ENCODE results near the gene KCNG2.
"Not testable (repeated sequence)": the region's sequence is repeated elsewhere in the genome, so short reads cannot be mapped to it uniquely, and the experiment has no call there.

Gene KCNG2

GRCh38 chr18:79851950-79852349 lies 54.2 kb downstream of the KCNG2 start:
- DNase-seq (ENCODE audit: low read depth in 2 of 3, low spot score in 1 of 3): no peak

DNA sequence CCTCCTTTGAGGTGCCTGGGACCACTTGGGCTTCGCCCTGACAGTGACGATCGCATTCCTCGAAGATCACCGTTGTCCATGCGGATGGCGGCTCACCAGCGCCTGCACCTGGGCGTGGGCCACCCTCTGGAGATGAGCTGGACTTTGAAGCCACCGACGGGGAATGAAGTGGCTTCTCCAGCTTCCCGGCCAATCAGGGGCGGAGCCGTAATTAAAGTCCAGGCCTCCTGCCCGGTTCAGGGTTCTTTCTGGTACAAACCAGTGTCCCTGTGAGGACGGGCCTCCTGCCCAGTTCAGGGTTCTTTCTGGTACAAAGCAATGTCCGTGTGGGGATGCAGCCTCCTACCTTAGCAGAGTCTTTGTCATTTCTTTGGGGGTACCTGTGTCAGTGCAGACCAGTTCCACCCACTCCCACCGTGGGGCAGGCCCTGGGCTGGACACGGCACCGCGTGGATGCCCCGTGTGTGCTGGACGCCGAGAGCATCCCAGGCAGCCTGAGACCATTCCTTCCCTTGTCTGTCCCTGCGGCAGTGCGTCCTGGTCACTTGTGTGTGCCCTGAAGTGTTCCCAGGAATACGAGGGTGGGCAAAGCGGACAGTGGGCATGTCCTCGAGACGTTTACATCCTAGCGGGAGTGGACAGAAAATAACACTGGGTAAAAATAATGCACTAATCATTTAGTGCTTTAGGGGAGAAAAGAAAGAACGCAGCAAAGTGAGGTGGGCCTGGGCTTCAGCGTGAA lies 55.0 kb downstream of the KCNG2 start:
- no peak for DNase-seq (ENCODE audit: low read depth in 2 of 3, low spot score in 1 of 3)

DNA sequence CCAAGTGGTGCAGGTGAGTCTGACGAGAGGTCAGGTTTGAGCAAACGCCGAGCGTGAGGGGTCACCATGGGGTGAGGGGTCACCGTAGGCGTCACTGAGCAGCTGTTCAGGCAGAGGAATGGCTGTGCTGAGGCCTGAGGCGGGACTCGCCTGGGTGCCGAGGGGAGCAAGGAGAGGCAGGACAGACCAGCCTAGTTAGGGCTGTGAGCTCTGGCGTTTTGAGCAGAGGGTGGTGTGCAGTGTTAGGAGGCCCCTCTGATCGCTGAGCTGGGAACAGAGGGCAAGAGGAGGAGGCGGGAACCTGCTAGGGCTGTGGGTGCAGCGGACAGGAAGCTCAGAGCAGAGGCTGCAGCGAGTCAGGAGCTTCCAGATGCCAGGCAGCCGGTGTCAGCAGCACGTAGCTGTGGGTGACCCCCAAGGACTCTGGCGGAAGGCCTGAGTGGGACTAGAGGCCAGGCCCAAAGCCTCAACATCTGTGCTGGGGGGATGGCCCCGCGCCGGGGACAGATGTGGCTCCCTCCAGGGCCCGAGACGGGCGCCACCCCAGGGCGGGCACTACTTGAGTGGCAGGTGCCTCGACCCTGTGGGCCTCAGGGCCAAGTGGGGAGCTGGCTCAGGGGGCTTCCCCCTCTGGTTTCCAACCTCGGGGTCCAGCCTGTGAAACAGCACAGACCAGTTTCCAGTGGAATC lies 55.7 kb downstream of the KCNG2 start:
- DNase-seq (ENCODE audit: low read depth in 2 of 3, low spot score in 1 of 3): no peak

DNA sequence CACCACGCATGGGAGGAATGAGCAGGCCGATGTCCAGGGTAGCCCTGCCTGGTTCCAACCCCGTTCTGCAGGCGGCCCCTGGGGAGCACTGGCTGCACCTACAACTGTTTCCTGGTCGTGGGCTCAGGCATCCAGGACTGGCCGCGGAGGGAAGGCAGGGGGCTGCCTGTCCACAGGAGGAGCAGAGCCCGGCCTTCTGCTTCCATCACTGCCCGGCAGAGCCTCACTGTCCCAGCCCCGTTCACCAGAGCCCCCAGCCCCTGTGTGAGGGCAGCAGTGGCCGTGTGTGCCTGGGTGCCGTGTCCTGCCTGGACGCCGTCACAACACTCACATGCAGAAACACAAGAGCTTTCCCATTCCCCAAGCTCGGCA lies 56.2 kb downstream of the KCNG2 start:
- no peak for DNase-seq (ENCODE audit: low read depth in 2 of 3, low spot score in 1 of 3)

- no peak for DNase-seq (ENCODE audit: low read depth in 2 of 3, low spot score in 1 of 3)
These were observed 57.6 kb downstream of the KCNG2 start for GRCh38 chr18:79855147-79855933.

GRCh38 chr18:79856119-79857007 lies 58.6 kb downstream of the KCNG2 start:
- no peak for DNase-seq (ENCODE audit: low read depth in 2 of 3, low spot score in 1 of 3)

DNA sequence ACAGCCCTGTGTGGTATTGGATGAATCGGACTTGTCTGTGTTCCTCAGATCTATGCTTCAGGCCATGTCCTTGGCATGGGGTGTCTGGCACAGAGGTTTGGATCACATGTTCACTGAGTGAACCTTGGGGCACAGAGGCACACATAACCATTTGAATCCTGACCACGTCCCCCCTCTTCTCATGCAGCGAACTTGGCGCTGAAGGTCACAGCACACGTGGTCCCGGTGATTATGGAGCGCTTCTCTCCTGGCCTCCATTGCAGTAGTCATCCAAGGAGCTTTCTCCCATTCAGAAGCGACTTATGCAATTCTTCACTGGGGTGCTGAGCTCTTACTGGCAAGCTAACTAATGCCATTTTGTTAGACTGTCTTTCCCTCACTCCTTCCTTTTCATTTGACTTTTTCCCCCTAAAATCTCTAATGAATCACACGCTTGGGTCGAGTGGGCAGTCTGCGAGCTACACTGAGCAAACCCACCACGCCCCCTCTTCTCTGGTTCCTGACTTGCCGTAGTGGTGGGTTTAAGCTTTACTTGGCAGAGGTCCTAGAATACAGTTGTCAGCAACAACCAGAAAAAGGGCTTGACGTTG lies 59.4 kb downstream of the KCNG2 start:
- no peak for DNase-seq (ENCODE audit: low read depth in 2 of 3, low spot score in 1 of 3)

GRCh38 chr18:79859314-79859713 lies 61.6 kb downstream of the KCNG2 start:
- no peak for DNase-seq (ENCODE audit: low read depth in 2 of 3, low spot score in 1 of 3)

DNA sequence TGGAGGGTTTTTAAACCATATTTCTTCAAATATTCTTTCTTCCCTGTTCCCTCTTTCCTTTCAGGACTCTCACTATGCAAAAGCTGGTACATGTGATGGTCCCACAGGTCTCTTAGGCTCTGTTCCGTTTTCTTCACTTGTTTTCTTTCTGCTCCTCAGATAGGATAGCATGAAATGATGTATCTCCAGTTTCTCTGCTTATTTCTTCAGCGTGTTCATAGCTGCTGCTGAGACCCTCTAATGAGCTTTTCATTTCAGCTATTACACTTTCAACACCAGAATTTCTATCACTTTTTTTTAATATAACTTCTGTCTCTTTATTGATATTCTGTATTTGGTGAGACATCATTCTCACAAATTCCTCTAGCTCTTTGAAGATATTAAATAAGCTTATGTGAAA lies 63.9 kb downstream of the KCNG2 start:
- no peak for DNase-seq (ENCODE audit: low read depth in 2 of 3, low spot score in 1 of 3)

GRCh38 chr18:79862562-79862961 lies 64.8 kb downstream of the KCNG2 start:
- no peak for DNase-seq (ENCODE audit: low read depth in 2 of 3, low spot score in 1 of 3)

- no peak for DNase-seq (ENCODE audit: low read depth in 2 of 3, low spot score in 1 of 3)
These were observed 65.6 kb downstream of the KCNG2 start for GRCh38 chr18:79863161-79864005.

- DNase-seq (ENCODE audit: low read depth in 2 of 3, low spot score in 1 of 3): no peak
These were observed 66.4 kb downstream of the KCNG2 start for GRCh38 chr18:79864006-79864725.

DNA sequence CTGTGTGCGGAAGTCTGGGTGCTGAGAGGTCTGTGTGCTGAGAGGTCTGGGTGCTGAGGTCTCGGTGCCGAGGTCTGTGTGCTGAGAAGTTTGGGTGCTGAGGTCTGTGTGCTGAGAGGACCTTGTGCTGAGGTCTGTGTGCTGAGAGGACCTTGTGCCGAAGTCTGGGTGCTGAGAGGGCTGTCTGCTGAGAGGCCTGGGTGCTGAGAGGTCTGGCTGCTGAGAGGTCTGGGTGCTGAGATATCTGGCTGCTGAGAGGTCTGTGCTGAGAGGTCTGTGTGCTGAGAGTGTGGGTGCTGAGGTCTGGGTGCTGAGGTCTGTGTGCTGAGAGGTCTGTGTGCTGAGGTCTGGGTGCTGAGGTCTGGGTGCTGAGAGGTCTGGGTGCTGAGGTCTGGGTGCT lies 67.2 kb downstream of the KCNG2 start:
- DNase-seq (ENCODE audit: low read depth in 2 of 3, low spot score in 1 of 3): not testable (repeated sequence)

- not testable (repeated sequence) for DNase-seq (ENCODE audit: low read depth in 2 of 3, low spot score in 1 of 3)
These were observed 68.2 kb downstream of the KCNG2 start for GRCh38 chr18:79865951-79866350.

DNA sequence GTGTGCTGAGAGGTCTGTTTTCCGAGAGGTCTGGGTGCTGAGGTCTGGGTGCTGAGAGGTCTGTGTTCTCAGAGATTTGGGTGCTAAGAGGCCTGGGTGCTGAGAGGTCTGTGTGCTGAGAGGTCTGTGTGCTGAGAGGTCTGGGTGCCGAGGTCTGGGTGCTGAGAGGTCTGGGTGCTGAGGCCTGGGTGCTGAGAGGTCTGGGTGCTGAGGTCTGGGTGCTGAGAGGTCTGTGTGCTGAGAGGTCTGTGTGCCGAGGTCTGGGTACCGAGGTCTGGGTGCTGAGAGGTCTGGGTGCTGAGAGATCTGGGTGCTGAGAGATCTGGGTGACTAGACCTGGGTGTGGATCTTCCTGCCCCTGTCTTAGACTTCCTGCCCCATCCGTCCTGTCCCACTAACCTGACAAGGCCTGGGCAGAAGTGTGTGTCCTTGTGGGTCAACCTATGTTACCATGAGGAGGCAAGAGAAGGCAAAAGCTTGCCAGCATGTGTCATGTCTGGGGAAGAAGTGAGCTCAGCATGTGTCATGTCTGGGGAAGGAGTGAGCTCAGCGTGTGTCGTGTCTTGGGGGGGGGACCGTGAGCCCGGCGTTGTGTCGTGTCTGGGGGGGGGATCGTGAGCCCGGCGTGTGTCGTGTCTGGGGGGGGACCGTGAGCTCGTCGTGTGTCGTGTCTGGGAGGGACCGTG lies 69.3 kb downstream of the KCNG2 start:
- DNase-seq (ENCODE audit: low read depth in 2 of 3, low spot score in 1 of 3): no peak

DNA sequence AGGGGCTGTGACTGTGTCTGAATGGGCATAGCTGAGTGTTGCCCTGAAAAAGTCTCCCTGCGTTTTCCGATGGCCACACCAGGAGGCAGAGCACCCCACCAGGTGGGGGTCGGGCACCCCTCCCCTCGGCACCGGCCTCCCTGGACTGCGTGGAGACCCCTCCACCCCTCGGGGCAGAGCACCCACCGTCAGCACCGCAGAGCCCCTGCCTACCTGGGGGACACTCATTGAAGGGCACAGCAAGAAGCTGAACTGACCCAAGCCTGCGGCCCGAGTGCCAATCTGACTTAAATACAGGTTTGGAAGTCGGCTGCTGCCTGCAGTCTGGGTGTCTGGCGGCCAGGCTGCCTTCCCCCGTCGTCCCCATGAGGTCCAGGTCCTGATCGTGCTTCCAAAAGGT lies 69.9 kb downstream of the KCNG2 start:
- DNase-seq (ENCODE audit: low read depth in 2 of 3, low spot score in 1 of 3): no peak

DNA sequence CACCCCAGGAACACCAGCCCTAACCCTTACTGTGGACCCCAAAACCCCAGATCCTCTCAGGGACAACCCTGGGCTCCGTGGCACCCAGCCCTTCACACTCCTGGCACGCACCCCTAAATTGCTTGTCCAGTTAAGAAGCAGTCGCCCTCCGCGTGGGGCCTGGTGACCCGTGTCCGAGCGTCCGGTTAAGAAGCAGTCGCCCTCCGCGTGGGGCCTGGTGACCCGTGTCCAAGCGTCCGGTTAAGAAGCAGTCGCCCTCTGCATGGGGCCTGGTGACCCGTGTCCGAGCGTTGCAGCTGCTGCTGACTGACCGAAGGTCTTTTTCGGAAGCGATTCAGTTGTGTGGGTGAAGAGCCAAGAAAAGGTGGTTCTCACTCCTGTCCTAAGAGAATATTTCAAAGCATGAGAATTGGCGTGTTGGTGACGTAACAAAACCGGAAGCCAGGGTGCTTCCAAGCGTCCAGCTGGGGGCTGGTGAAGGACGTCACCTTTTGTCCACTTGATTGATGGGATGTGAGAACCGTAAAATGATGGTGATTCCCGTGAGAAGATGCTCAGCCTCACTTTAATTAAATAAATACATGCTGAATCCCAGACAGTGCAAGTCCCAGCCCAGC lies 70.5 kb downstream of the KCNG2 start:
- DNase-seq (ENCODE audit: low read depth in 2 of 3, low spot score in 1 of 3): no peak
